IPS-NIHi11 (cell line): ENCODE measurements around the gene GOLGA8M.
"Not testable (repeated sequence)": the region's sequence is repeated elsewhere in the genome, so short reads cannot be mapped to it uniquely, and the experiment has no call there.

Source experiments
- DNase-seq: peaks from one replicate; pipeline ENCODE4 v3.0.0; 2012; ENCODE audit warnings: mixed read lengths, low spot score

Gene GOLGA8M, protein sequence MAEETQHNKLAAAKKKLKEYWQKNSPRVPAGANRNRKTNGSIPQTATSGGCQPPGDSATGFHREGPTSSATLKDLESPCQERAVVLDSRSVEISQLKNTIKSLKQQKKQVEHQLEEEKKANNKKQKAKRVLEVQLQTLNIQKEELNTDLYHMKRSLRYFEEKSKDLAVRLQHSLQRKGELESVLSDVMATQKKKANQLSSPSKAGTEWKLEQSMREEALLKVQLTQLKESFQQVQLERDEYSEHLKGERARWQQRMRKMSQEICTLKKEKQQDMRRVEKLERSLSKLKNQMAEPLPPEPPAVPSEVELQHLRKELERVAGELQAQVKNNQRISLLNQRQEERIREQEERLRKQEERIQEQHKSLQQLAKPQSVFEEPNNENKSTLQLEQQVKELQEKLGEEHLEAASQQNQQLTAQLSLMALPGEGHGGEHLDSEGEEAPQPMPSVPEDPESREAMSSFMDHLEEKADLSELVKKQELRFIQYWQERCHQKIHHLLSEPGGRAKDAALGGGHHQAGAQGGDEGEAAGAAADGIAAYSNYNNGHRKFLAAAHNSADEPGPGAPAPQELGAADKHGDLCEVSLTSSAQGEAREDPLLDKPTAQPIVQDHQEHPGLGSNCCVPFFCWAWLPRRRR

GRCh38 chr15:28712270-28712669 is at the start of gene GOLGA8M:
GOLGA8M (minus strand) TSS chr15:28712421; CDS start chr15:28712323, 98 bp downstream.
- not testable (repeated sequence) for DNase-seq

DNA sequence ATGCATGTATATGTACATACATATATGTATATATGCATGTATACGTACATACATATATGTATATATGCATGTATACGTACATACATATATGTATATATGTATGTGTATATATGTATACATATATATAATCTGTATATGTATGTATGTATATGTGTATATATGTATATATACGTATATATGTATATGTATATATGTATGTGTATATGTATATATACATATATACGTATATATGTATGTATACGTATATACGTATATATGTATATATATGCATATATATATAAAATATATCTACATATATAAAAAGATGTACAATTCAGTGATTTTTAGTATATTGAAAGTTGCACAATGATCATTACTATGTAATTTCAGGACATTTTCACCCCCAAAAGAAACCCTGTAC is 30.7 kb upstream of the GOLGA8M start:
- not testable (repeated sequence) for DNase-seq

- DNase-seq = not testable (repeated sequence)
Observed at GRCh38 chr15:28738590-28739292, 26.5 kb upstream of the GOLGA8M start.

DNA sequence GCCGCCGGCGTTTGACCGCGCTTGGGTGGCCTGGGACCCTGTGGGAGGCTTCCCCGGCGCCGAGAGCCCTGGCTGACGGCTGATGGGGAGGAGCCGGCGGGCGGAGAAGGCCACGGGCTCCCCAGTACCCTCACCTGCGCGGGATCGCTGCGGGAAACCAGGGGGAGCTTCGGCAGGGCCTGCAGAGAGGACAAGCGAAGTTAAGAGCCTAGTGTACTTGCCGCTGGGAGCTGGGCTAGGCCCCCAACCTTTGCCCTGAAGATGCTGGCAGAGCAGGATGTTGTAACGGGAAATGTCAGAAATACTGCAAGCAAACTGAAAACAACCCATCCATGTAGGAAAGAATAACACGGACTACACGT is 26.0 kb upstream of the GOLGA8M start:
- DNase-seq = not testable (repeated sequence)

GRCh38 chr15:28737521-28738199 is 25.4 kb upstream of the GOLGA8M start:
- DNase-seq = peak; percentile 2

GRCh38 chr15:28728061-28728460 is 15.8 kb upstream of the GOLGA8M start:
- DNase-seq = not testable (repeated sequence)

- not testable (repeated sequence) for DNase-seq
Observed at GRCh38 chr15:28727026-28727425, 14.8 kb upstream of the GOLGA8M start.

DNA sequence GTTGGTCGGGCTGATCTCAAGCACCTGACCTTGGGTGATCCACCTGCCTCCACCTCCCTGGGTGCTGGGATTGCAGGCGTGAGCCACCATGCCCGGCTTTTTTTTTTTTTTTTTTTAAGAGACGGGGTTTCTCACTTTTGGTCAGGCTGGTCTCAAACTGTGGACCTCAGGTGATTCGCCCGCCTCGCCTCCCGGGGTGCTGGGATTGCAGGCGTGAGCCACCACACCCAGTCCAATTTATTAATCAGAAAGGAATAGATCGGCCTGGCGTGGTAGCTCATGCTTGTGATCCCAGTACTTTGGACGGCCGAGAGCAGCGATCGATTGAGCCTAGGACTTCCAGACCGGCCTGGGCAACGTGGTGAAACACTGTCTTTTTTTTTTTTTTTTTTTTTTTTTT is 13.9 kb upstream of the GOLGA8M start:
- DNase-seq = no peak

DNA sequence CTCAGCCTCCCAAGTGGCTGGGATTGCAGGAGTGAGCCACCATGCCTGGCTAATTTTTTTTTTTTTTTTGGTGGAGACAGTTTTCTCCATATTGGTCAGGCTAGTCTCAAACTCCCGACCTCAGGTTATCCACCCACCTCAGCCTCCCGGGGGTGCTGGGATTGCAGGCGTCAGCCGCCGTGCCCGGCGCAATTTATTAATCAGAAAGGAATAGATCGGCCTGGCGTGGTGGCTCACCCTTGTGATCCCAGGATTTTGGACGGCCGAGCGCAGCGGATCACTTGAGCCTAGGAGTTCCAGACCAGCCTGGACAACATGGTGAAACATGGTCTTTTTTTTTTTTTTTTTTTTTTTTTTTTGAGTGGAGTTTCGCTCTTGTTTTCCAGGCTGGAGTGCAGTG is 13.3 kb upstream of the GOLGA8M start:
- DNase-seq = no peak

DNA sequence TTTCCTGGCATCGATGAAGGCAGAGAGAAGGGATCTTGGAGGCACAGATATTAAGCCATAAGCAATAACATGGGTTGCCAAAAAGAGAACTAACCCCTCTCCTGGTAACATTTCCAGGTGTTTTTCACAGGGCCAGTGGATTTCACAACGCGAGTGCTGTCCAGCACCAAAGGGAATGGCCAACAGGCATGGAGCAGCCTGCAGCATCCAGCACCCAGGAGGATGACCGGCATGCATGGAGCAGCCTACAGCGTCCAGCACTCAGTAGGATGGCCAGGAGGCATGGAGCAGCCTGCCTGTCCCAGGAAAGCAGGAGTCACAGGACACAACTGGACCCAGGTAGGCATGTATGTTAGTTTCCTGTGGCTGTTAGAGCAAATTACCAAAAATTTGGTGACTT is 11.8 kb upstream of the GOLGA8M start:
- peak; percentile 1 for DNase-seq

GRCh38 chr15:28719626-28720025 is 7.4 kb upstream of the GOLGA8M start:
- DNase-seq = not testable (repeated sequence)

GRCh38 chr15:28718576-28718975 is 6.4 kb upstream of the GOLGA8M start:
- not testable (repeated sequence) for DNase-seq

DNA sequence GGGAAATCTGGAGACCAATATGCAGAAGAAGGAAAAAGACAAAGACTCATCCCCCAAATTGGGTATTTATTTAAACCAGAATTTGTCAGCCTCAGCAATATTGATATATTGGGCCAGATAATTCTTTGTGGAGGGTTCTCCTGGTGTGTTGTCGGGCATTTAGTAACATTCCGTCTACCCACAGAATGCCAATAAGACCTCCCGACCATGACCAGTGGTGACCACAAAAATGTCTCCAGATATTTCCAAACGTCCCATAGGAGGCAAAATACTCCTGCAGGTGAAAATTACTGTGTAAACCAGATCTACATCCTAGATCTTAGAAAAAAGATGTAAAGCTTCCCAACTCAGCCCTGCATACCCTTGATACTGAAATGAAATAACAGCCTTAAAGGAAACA is 2.0 kb upstream of the GOLGA8M start:
- not testable (repeated sequence) for DNase-seq

GRCh38 chr15:28703927-28704326 is 8.3 kb downstream of the GOLGA8M start:
- DNase-seq = peak; percentile 4

DNA sequence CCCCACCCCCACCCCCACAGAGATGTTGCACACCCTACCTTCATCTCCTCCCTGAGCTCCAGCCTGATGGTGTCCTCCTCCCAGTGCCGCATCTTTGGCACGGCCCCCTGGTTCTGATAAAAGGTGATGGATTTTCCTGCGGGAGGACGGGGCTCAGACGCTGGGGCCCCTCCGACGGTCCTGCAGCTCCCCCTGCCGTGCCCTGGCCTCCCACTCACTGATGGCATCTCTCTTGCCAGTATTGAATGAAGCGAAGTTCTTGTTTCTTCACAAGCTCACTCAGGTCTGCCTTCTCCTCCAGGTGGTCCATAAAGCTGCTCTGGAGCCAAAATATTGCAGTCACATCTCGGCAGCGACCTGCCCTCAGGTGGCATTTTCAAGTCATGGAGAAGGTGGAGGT is 9.8 kb downstream of the GOLGA8M start:
- not testable (repeated sequence) for DNase-seq

- DNase-seq = not testable (repeated sequence)
Observed at GRCh38 chr15:28694006-28694751, 18.0 kb downstream of the GOLGA8M start.

DNA sequence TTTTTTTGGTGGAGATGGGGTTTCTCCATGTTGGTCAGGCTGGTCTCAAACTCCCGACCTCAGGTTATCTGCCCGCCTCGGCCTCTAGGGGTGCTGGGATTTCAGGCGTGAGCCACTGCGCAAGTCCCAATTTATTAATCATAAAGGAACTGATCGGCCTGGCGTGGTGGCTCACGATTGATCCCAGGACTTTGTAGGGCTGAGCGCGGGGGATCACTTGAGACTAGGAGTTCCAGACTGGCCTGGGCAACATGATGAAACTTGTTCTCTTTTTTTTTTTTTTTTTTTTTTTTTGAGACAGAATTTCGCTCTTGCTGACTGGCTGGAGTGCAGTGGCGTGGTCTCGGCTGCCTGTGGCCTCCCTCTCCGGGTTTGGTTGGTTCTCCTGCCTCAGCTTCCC is 19.2 kb downstream of the GOLGA8M start:
- DNase-seq = not testable (repeated sequence)

- DNase-seq = not testable (repeated sequence)
Observed at GRCh38 chr15:28673533-28673932, 38.7 kb downstream of the GOLGA8M start.

- not testable (repeated sequence) for DNase-seq
Observed at GRCh38 chr15:28672122-28672521, 40.1 kb downstream of the GOLGA8M start.

DNA sequence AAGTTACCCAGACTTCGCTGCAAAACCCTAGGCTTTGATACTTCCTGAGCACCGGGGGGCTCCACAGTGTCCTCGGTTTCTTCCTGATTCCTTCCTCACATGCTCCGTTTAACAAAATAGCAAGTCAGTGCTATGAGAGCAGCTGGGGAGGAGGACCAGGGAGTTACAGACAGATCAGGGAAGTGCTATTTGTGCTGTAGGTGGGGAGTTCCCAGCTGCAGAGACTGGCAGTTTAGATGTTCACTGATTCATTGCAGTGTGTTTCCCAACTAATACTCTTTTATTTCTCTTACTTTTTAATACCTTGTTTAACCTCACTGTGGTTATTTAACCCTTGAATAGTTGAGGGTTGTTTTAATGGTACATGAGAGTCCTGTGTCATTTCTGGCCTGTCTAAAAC is 45.8 kb downstream of the GOLGA8M start:
- DNase-seq = not testable (repeated sequence)

GRCh38 chr15:28664575-28664974 is 47.6 kb downstream of the GOLGA8M start:
- not testable (repeated sequence) for DNase-seq
